GM12878 (cell line): Measurements from ENCODE around the gene PLEKHF1. TPM values are rescaled to one million over a fixed set of nuclear protein-coding genes. Genes with fewer than 3 reads are reported as not detected.

Source experiments
- ATAC-seq: fragments of 200-7000 bp; cut with Tn5 transposase; 3 replicates; pipeline ENCODE4 v1.9.1; 2020; ENCODE audit warnings: mild to moderate bottlenecking, moderate library complexity
- BruUV-seq: library from RNA; stranded (reverse); fragments of 400-500 nt; replicated peaks from 2 replicates; lab custom pipeline; 2021; lab: Mats Ljungman, UMichigan
- CTCF ChIA-PET: fragments of 300-600 bp; sonication (Branson Sonifier 250); formaldehyde crosslinking; extraction: SDS; loops from one replicate; lab custom pipeline; 2021; ENCODE audit warnings: inconsistent platforms; lab: Yijun Ruan, JAX
- POLR2A ChIA-PET: fragments of 350-600 bp; formaldehyde crosslinking; extraction: SDS; loops from one replicate; lab custom pipeline; 2021; ENCODE audit warnings: inconsistent platforms; lab: Charles Lee
- RAD21 ChIA-PET: fragments of 300-600 bp; sonication (Branson Sonifier 250); formaldehyde crosslinking; loops from one replicate; lab custom pipeline; 2023; ENCODE audit warnings: antibody characterized with exemption; ENCODE audit not compliant: unreplicated experiment; lab: Charles Lee
- SMC1A ChIA-PET: fragments of 300-600 bp; sonication (Branson Sonifier 250); formaldehyde crosslinking; loops from one replicate; lab custom pipeline; 2023; ENCODE audit not compliant: unreplicated experiment, uncharacterized antibody; lab: Charles Lee
- DNase-seq: peaks from one replicate; pipeline ENCODE4 v3.0.0-alpha.2; 2011; ENCODE audit warnings: low read depth, low spot score
- FAIRE-seq: peaks from 3 replicates; lab custom pipeline; 2011; peaks lifted over from hg19 to GRCh38; lab: Jason Lieb, UNC
- H2AFZ ChIP-seq: 2 replicates; pipeline ENCODE4 v1.6.0; 2011; ENCODE audit warnings: low read depth, low read length, control low read depth; ENCODE audit not compliant: control insufficient read depth
- H3K27ac ChIP-seq: 2 replicates; pipeline ENCODE4 v1.5.1; 2011; ENCODE audit warnings: control low read depth; ENCODE audit not compliant: control insufficient read depth, insufficient read depth
- H3K27me3 ChIP-seq, 2 experiments: replicated peaks in 1 of 2; 2 replicates each; pipeline versions ENCODE4 v1.6.0 to v1.6.1; 2011; ENCODE audit warnings: low read length in 1 of 2; ENCODE audit not compliant: control insufficient read depth in 2 of 2, insufficient read depth in 2 of 2
- H3K36me3 ChIP-seq, 2 experiments: 2 replicates each; pipeline ENCODE4 v1.5.1; 2011; ENCODE audit warnings: low read length in 1 of 2; ENCODE audit not compliant: control insufficient read depth in 2 of 2, insufficient read depth in 2 of 2
- H3K4me1 ChIP-seq: 2 replicates; pipeline ENCODE4 v1.6.1; 2011; ENCODE audit warnings: mild to moderate bottlenecking, low read length, moderate library complexity, mixed read lengths; ENCODE audit not compliant: control insufficient read depth, insufficient read depth
- H3K4me2 ChIP-seq: 2 replicates; pipeline ENCODE4 v1.6.0; 2011; ENCODE audit warnings: control low read depth; ENCODE audit not compliant: control insufficient read depth, insufficient read depth
- H3K4me3 ChIP-seq: fragments of 200-600 bp; sonication (generic); 2 replicates; pipeline ENCODE4 v1.5.1; 2016
- H3K79me2 ChIP-seq: 2 replicates; pipeline ENCODE4 v1.6.0; 2011; ENCODE audit warnings: low read length; ENCODE audit not compliant: control insufficient read depth, insufficient read depth
- H3K9ac ChIP-seq: 2 replicates; pipeline ENCODE4 v1.8.0; 2011; ENCODE audit warnings: low read length, control low read depth, mixed read lengths; ENCODE audit not compliant: control insufficient read depth, insufficient read depth
- H3K9me3 ChIP-seq: replicated peaks from 3 replicates; pipeline ENCODE4 v1.5.1; 2011; ENCODE audit warnings: mild to moderate bottlenecking, low read length; ENCODE audit not compliant: control insufficient read depth, insufficient read depth
- H4K20me1 ChIP-seq: 2 replicates; pipeline ENCODE4 v1.6.0; 2011; ENCODE audit not compliant: control insufficient read depth, insufficient read depth
- BCL11A ChIP-seq: IDR thresholded peaks from 2 replicates; pipeline ENCODE4 v1.6.1; 2011; ENCODE audit warnings: low read depth, low read length
- EZH2 ChIP-seq: IDR thresholded peaks from 2 replicates; pipeline ENCODE4 v1.6.1; 2012; ENCODE audit warnings: low read depth, mild to moderate bottlenecking, control low read depth, inconsistent platforms, low read length, borderline replicate concordance; ENCODE audit not compliant: control insufficient read depth
- HDGF ChIP-seq: fragments of 450-650 bp; IDR thresholded peaks from 2 replicates; pipeline ENCODE4 v1.6.1; 2016; ENCODE audit warnings: antibody characterized with exemption
- IRF3 ChIP-seq: fragments of 450-650 bp; IDR thresholded peaks from 2 replicates; pipeline ENCODE4 v1.6.1; 2014; ENCODE audit warnings: mild to moderate bottlenecking
- NFYB ChIP-seq: IDR thresholded peaks from 2 replicates; pipeline ENCODE4 v1.6.1; 2011; ENCODE audit warnings: low read depth, mild to moderate bottlenecking, low read length, improper control_type of control experiment, moderate library complexity; ENCODE audit not compliant: insufficient read depth
- PAX8 ChIP-seq: fragments of 450-650 bp; IDR thresholded peaks from 2 replicates; pipeline ENCODE4 v1.6.1; 2017; ENCODE audit warnings: mild to moderate bottlenecking, moderate library complexity
- SMAD1 ChIP-seq: fragments of 450-650 bp; IDR thresholded peaks from 2 replicates; pipeline ENCODE4 v1.6.1; 2018; ENCODE audit warnings: mild to moderate bottlenecking, low read depth; ENCODE audit not compliant: partially characterized antibody
- YBX1 ChIP-seq: fragments of 450-650 bp; IDR thresholded peaks from 2 replicates; pipeline ENCODE4 v1.6.1; 2016; ENCODE audit warnings: antibody characterized with exemption
- ZNF592 ChIP-seq: fragments of 450-650 bp; IDR thresholded peaks from 2 replicates; pipeline ENCODE4 v1.6.1; 2017; ENCODE audit warnings: mild to moderate bottlenecking, moderate library complexity
- WGBS: methylation state at CpG from one replicate; pipeline ENCODE4 v1.1.6; 2016; ENCODE audit warnings: low lambda C conversion rate; ENCODE audit not compliant: insufficient replicate concordance, insufficient coverage; ENCODE audit errors: missing lambda C conversion rate; 5-methylcytosine and 5-hydroxymethylcytosine counted together
- in situ Hi-C: fragments of 300-500 bp; cut with MboI; formaldehyde crosslinking; loops from 9 replicates; pipeline ENCODE4 v1.14.3; 2018; ENCODE audit warnings: mixed read lengths
- intact Hi-C: fragments of 100-400 bp; cut with micrococcal nuclease; formaldehyde crosslinking; loops from one replicate; pipeline ENCODE4 v1.14.2; 2022; ENCODE audit not compliant: unreplicated experiment
- polyA plus RNA-seq, 11 experiments: library from polyadenylated mRNA; depleted of rRNA in 4 of 11; unstranded in 6 of 11; stranded (reverse) in 5 of 11; fragments of >200 nt; fragmentation: Nextera tagmentation in 4 of 11; fragmentation: Illumina TruSeq in 1 of 11; extraction: Ambion mirVana in 4 of 11; extraction: Trizol in 1 of 11; gene quantifications; 1 replicate in 1 of 11; 2 replicates in 10 of 11; pipeline versions ENCODE4 v1.2.1 to v1.2.3, GENCODE V29; 2011 to 2016; ENCODE audit warnings: inconsistent platforms in 2 of 11, missing spikeins in 2 of 11, low read depth in 1 of 11
- total RNA-seq, 4 experiments: library from RNA; depleted of rRNA in 3 of 4; stranded (reverse); fragments of >200 nt in 3 of 4; fragmentation: Illumina TruSeq in 1 of 4; extraction: Trizol in 1 of 4; gene quantifications; 2 replicates each; pipeline versions ENCODE4 v1.2.1 to v1.2.3, GENCODE V29; 2013 to 2021
- TF ChIP-seq, protein P1 (sequence below): fragments of 150-350 bp; IDR thresholded peaks from 2 replicates; pipeline ENCODE4 v1.6.1; 2014; ENCODE audit warnings: mild to moderate bottlenecking, low read depth, low read length
- TF ChIP-seq, protein P2 (sequence below): fragments of 450-650 bp; formaldehyde crosslinking; IDR thresholded peaks from 2 replicates; pipeline ENCODE4 v1.4.0; 2022; ENCODE audit warnings: mild to moderate bottlenecking, moderate library complexity

Gene PLEKHF1
- total and polyA plus RNA-seq, 10 of the 15 experiments (the other 5 are each of a cell fraction or from before 2014, with no cell fraction given) = 0.10 to 20.3 (median 15.3) TPM

GRCh38 chr19:29650772-29651387 lies 14.4 kb upstream of the PLEKHF1 start:
- ChIA-PET CTCF (no interaction called here), POLR2A (no interaction called here), RAD21 (no interaction called here), SMC1A (interaction anchor here (1.3 kb wide), 1 partner anchor 41 kb away, joined by 3 read pairs; no protein-coding TSS in a partner anchor)
- 0 out of 4 replicates have a peak, but pooled peaks cover 0 to 3% of the 10 kb centered on the region in 2 experiments for H3K27me3 ChIP-seq
- DNase-seq = no peak
- no peak overlapping the region for H3K9ac ChIP-seq
- intact Hi-C loops = no loop called here
- in situ Hi-C loops = no loop called here
- no peaks in the 10 kb centered on the region for H3K9me3 ChIP-seq
- no peaks in the 10 kb centered on the region for H3K79me2 ChIP-seq
- H4K20me1 ChIP-seq = no peaks in the 10 kb centered on the region
- peaks cover 2% of the 10 kb centered on the region; the same call in 1 of the 2 replicates for H3K4me1 ChIP-seq
- no peaks in the 10 kb centered on the region for H3K36me3 ChIP-seq
- H3K4me2 ChIP-seq = no peak overlapping the region
- no peak for FAIRE-seq
- no peak for TF ChIP-seq NFYB
- no peak for TF ChIP-seq YBX1
- no peak for TF ChIP-seq IRF3
- no peak for TF ChIP-seq EZH2
- TF ChIP-seq, protein P1, sequence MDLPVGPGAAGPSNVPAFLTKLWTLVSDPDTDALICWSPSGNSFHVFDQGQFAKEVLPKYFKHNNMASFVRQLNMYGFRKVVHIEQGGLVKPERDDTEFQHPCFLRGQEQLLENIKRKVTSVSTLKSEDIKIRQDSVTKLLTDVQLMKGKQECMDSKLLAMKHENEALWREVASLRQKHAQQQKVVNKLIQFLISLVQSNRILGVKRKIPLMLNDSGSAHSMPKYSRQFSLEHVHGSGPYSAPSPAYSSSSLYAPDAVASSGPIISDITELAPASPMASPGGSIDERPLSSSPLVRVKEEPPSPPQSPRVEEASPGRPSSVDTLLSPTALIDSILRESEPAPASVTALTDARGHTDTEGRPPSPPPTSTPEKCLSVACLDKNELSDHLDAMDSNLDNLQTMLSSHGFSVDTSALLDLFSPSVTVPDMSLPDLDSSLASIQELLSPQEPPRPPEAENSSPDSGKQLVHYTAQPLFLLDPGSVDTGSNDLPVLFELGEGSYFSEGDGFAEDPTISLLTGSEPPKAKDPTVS = no peak
- no peak for TF ChIP-seq HDGF
- no peak for TF ChIP-seq SMAD1
- TF ChIP-seq, protein P2, sequence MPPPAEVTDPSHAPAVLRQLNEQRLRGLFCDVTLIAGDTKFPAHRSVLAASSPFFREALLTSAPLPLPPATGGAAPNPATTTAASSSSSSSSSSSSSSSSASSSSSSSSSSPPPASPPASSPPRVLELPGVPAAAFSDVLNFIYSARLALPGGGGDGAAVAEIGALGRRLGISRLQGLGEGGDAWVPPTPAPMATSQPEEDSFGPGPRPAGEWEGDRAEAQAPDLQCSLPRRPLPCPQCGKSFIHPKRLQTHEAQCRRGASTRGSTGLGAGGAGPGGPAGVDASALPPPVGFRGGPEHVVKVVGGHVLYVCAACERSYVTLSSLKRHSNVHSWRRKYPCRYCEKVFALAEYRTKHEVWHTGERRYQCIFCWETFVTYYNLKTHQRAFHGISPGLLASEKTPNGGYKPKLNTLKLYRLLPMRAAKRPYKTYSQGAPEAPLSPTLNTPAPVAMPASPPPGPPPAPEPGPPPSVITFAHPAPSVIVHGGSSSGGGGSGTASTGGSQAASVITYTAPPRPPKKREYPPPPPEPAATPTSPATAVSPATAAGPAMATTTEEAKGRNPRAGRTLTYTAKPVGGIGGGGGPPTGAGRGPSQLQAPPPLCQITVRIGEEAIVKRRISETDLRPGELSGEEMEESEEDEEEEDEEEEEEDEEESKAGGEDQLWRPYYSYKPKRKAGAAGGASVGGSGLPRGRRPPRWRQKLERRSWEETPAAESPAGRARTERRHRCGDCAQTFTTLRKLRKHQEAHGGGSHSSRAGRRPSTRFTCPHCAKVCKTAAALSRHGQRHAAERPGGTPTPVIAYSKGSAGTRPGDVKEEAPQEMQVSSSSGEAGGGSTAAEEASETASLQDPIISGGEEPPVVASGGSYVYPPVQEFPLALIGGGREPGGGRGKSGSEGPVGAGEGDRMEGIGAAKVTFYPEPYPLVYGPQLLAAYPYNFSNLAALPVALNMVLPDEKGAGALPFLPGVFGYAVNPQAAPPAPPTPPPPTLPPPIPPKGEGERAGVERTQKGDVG (CRISPR knock-in tag) = no peak
- no peak for TF ChIP-seq BCL11A
- TF ChIP-seq ZNF592 = no peak
- no peak for TF ChIP-seq PAX8
- H2AFZ ChIP-seq = no peak overlapping the region
- no TSS peak for BruUV-seq
- H3K27ac ChIP-seq = no peak overlapping the region
- ATAC-seq = no peak
- H3K4me3 ChIP-seq = no peak overlapping the region
- WGBS = 56% methylated on average over 7 of the region's 7 CpGs
